HG03378 (cell line): ENCODE measurements around the gene HTRA3.

Source experiments
- ATAC-seq: cut with Tn5 transposase; IDR thresholded peaks from one replicate; pipeline ENCODE4 v1.9.1; 2021; ENCODE audit warnings: mild to moderate bottlenecking, moderate library complexity; ENCODE audit not compliant: unreplicated experiment

Gene HTRA3

GRCh38 chr4:8306511-8307021 is 37.0 kb downstream of the HTRA3 start:
- no peak for ATAC-seq

GRCh38 chr4:8307121-8307520 is 37.6 kb downstream of the HTRA3 start:
- no peak for ATAC-seq

- ATAC-seq: no peak
These were observed 38.2 kb downstream of the HTRA3 start for GRCh38 chr4:8307714-8308113.

- no peak for ATAC-seq
These were observed 38.6 kb downstream of the HTRA3 start for GRCh38 chr4:8308144-8308543.

- no peak for ATAC-seq
These were observed 39.6 kb downstream of the HTRA3 start for GRCh38 chr4:8308856-8309771.

GRCh38 chr4:8310306-8310705 is 40.8 kb downstream of the HTRA3 start:
- no peak for ATAC-seq

GRCh38 chr4:8311101-8312068 is 41.8 kb downstream of the HTRA3 start:
- ATAC-seq: no peak

- ATAC-seq: no peak
These were observed 42.5 kb downstream of the HTRA3 start for GRCh38 chr4:8312069-8312445.

GRCh38 chr4:8312976-8313375 is 43.4 kb downstream of the HTRA3 start:
- no peak for ATAC-seq

- no peak for ATAC-seq
These were observed 45.2 kb downstream of the HTRA3 start for GRCh38 chr4:8314691-8315255.

GRCh38 chr4:8315435-8316250 is 46.1 kb downstream of the HTRA3 start:
- no peak for ATAC-seq

GRCh38 chr4:8316251-8316771 is 46.8 kb downstream of the HTRA3 start:
- ATAC-seq: no peak

- ATAC-seq: no peak
These were observed 47.4 kb downstream of the HTRA3 start for GRCh38 chr4:8316911-8317351.

- ATAC-seq: no peak
These were observed 47.9 kb downstream of the HTRA3 start for GRCh38 chr4:8317474-8317873.

- ATAC-seq: no peak
These were observed 49.0 kb downstream of the HTRA3 start for GRCh38 chr4:8318509-8318908.

GRCh38 chr4:8319061-8319460 is 49.5 kb downstream of the HTRA3 start:
- no peak for ATAC-seq

GRCh38 chr4:8319731-8320385 is 50.3 kb downstream of the HTRA3 start:
- ATAC-seq: no peak

- no peak for ATAC-seq
These were observed 50.8 kb downstream of the HTRA3 start for GRCh38 chr4:8320386-8320750.

- ATAC-seq: no peak
These were observed 51.7 kb downstream of the HTRA3 start for GRCh38 chr4:8321220-8321619.
